SK-N-SH (cell line): ENCODE results near the gene HSPA9. TPM values are rescaled to one million over a fixed set of nuclear protein-coding genes. Genes with fewer than 3 reads are reported as not detected.
A peak's percentile ranks its signal among the peaks of the same experiment; 100 is the strongest.

Experiments
- CTCF ChIA-PET: fragments of 300-600, 350-600 bp; formaldehyde crosslinking; extraction: SDS; loops from one replicate; lab custom pipeline; 2021; lab: Yijun Ruan, JAX
- POLR2A ChIA-PET: fragments of 350-600 bp; sonication (Branson Sonifier 250); formaldehyde crosslinking; extraction: SDS; loops from one replicate; lab custom pipeline; 2020; ENCODE audit warnings: antibody characterized with exemption, inconsistent platforms; lab: Yijun Ruan, JAX
- DNase-seq: peaks from one replicate; pipeline ENCODE4 v3.0.0; 2012
- H2AFZ ChIP-seq: fragments of 200-600 bp; sonication (generic); 2 replicates; pipeline ENCODE4 v1.8.1; 2016; ENCODE audit warnings: antibody characterized with exemption, mild to moderate bottlenecking, low read depth
- H3F3A ChIP-seq: fragments of 200-600 bp; sonication (generic); replicated peaks from 2 replicates; pipeline ENCODE3; 2016; ENCODE audit warnings: antibody characterized with exemption, mild to moderate bottlenecking; ENCODE audit not compliant: insufficient read depth
- H3K27ac ChIP-seq, 2 experiments: fragments of 200-500 bp in 1 of 2; fragments of 200-600 bp in 1 of 2; sonication (Bioruptor generic) in 1 of 2; sonication (generic), shearing (Covaris generic) in 1 of 2; 2 replicates each; pipeline versions ENCODE4 v1.5.1 to v1.6.1; 2014 to 2016; ENCODE audit warnings: low read depth in 2 of 2, inconsistent platforms in 1 of 2, low read length in 1 of 2, mild to moderate bottlenecking in 1 of 2, mixed read lengths in 1 of 2
- H3K27me3 ChIP-seq: fragments of 200-600 bp; sonication (generic), shearing (Covaris generic); 2 replicates; pipeline ENCODE4 v1.6.1; 2016; ENCODE audit warnings: mixed run types; ENCODE audit not compliant: insufficient read depth
- H3K36me3 ChIP-seq, 2 experiments: fragments of 200-500 bp in 1 of 2; fragments of 200-600 bp in 1 of 2; sonication (Bioruptor generic) in 1 of 2; sonication (generic) in 1 of 2; replicated peaks in 1 of 2; 2 replicates each; pipeline versions ENCODE3 to v1.5.1; 2014 to 2016; ENCODE audit warnings: low read length in 1 of 2, mild to moderate bottlenecking in 1 of 2; ENCODE audit not compliant: insufficient read depth in 2 of 2, control insufficient read depth in 1 of 2
- H3K4me1 ChIP-seq, 2 experiments: fragments of 200-500 bp in 1 of 2; fragments of 200-600 bp in 1 of 2; sonication (Bioruptor generic) in 1 of 2; sonication (generic), shearing (Covaris generic) in 1 of 2; 2 replicates each; pipeline versions ENCODE4 v1.5.1 to v1.6.1; 2014 to 2016; ENCODE audit warnings: low read depth in 1 of 2, low read length in 1 of 2, mixed run types in 1 of 2; ENCODE audit not compliant: insufficient read depth in 2 of 2, control insufficient read depth in 1 of 2
- H3K4me2 ChIP-seq: fragments of 200-600 bp; sonication (generic), shearing (Covaris generic); 2 replicates; pipeline ENCODE4 v1.6.1; 2017; ENCODE audit warnings: mixed run types
- H3K4me3 ChIP-seq, 2 experiments: fragments of 200-500 bp in 1 of 2; fragments of 200-600 bp in 1 of 2; sonication (Bioruptor generic) in 1 of 2; sonication (generic), shearing (Covaris generic) in 1 of 2; 2 replicates each; pipeline versions ENCODE4 v1.5.1 to v1.8.1; 2014 to 2016; ENCODE audit warnings: low read depth in 2 of 2, inconsistent platforms in 1 of 2, low read length in 1 of 2, mild to moderate bottlenecking in 1 of 2, mixed read lengths in 1 of 2, moderate library complexity in 1 of 2
- H3K79me2 ChIP-seq: fragments of 200-600 bp; sonication (generic); 2 replicates; pipeline ENCODE4 v1.8.1; 2017; ENCODE audit warnings: mild to moderate bottlenecking; ENCODE audit not compliant: insufficient read depth
- H3K9ac ChIP-seq: fragments of 200-600 bp; sonication (generic); 2 replicates; pipeline ENCODE4 v1.6.1; 2017; ENCODE audit warnings: mixed run types
- H3K9me2 ChIP-seq: fragments of 200-600 bp; sonication (generic); 2 replicates; pipeline ENCODE4 v1.6.1; 2017; ENCODE audit warnings: mixed run types
- H3K9me3 ChIP-seq: fragments of 200-600 bp; sonication (generic); 2 replicates; pipeline ENCODE4 v1.6.1; 2017; ENCODE audit warnings: mixed run types, mild to moderate bottlenecking, moderate library complexity
- H4K20me1 ChIP-seq: fragments of 200-600 bp; sonication (generic); 2 replicates; pipeline ENCODE4 v1.6.1; 2017; ENCODE audit warnings: mild to moderate bottlenecking, mixed run types; ENCODE audit not compliant: insufficient read depth
- ELF1 ChIP-seq: IDR thresholded peaks from 2 replicates; pipeline ENCODE4 v1.4.0; 2012
- EZH2phosphoT487 ChIP-seq: fragments of 200-600 bp; sonication (generic); IDR thresholded peaks from 2 replicates; pipeline ENCODE4 v1.6.1; 2017; ENCODE audit warnings: low read depth, mixed run types, mild to moderate bottlenecking, antibody characterized with exemption, moderate library complexity, borderline replicate concordance
- FOXJ3 ChIP-seq: sonication (generic); formaldehyde crosslinking; IDR thresholded peaks from 2 replicates; pipeline ENCODE4 v1.5.1; 2020; ENCODE audit warnings: mild to moderate bottlenecking, missing genetic modification reagents
- POLR2AphosphoS5 ChIP-seq: IDR thresholded peaks from 2 replicates; pipeline ENCODE4 v1.6.1; 2012; ENCODE audit warnings: low read depth, low read length
- RAD21 ChIP-seq: IDR thresholded peaks from 2 replicates; pipeline ENCODE4 v1.6.1; 2012; ENCODE audit warnings: mild to moderate bottlenecking, low read length
- YY1 ChIP-seq: IDR thresholded peaks from 2 replicates; pipeline ENCODE4 v1.4.0; 2012; ENCODE audit warnings: low read depth, mild to moderate bottlenecking
- WGBS: methylation state at CpG from one replicate; pipeline ENCODE4 v1.1.6; 2017; ENCODE audit warnings: low lambda C conversion rate; 5-methylcytosine and 5-hydroxymethylcytosine counted together
- polyA plus RNA-seq, 3 experiments: library from polyadenylated mRNA; depleted of rRNA; stranded (reverse); fragments of >200 nt; gene quantifications; 2 replicates each; pipeline ENCODE4 v1.2.3, GENCODE V29; 2012
- TF ChIP-seq, protein P1 (sequence below): IDR thresholded peaks from 2 replicates; pipeline ENCODE4 v1.4.0; 2012; ENCODE audit warnings: low read depth, borderline replicate concordance
- TF ChIP-seq, protein P2 (sequence below): IDR thresholded peaks from 2 replicates; pipeline ENCODE4 v1.4.0; 2012; ENCODE audit warnings: low read depth, borderline replicate concordance
- TF ChIP-seq, protein P3 (sequence below): fragments of 150-350 bp; IDR thresholded peaks from 2 replicates; pipeline ENCODE4 v1.6.1; 2016; ENCODE audit warnings: mild to moderate bottlenecking, low read depth, low read length
- TF ChIP-seq, protein P4 (sequence below): IDR thresholded peaks from 2 replicates; pipeline ENCODE4 v1.4.0; 2012; ENCODE audit warnings: low read depth
- TF ChIP-seq, protein P5 (sequence below): IDR thresholded peaks from 2 replicates; pipeline ENCODE4; 2012

HSPA9 gene
- polyA plus RNA-seq, 1 of the 3 experiments (the other 2 are of a cell fraction) = 153 TPM

DNA sequence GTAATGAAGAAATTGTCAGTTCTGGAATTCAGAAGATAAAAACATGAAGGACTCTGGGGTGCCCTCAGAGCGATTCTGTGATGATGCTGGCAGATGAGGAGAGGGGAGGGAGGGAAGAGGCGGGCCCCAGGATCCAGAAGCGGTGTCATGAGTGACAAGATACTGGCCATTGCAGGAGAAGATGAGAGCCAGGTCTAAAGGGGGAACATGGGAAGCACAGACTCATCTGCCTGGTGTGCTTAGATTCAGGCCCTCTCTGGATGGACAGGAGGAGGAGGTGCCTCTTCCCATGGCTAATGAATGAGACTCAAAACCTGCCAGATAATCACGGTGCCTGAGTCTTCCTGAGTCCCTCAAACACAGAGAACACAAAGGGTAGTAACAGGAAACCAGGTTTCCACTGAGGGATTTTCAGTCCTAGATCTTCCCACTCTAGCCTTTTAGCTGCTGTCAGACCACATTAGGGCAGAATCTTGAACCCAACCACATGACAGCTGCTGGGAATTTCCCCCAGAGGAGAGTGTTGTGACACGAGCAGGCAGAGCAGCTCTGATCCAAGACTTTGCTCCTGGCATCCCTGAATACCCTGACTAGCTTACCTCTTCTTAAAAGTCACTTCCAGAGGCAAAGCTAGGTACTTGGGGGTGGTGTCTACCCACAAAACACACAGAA, 28.2 kb upstream of the HSPA9 start:
- no peaks in the 10 kb centered on the region for H4K20me1 ChIP-seq
- CTCF ChIA-PET = interaction anchor here (1.1 to 7.6 kb wide), 4 partner anchors 19 to 38 kb away, joined by 3 to 42 read pairs (median 5); partner anchors contain the start of gene HSPA9
- H3K36me3 ChIP-seq = no peaks in the 10 kb centered on the region
- no peaks in the 10 kb centered on the region for H3K9me3 ChIP-seq
- H2AFZ ChIP-seq = no peak overlapping the region
- POLR2A ChIA-PET = interaction anchor here (0.6 to 1.8 kb wide), 3 partner anchors 7 to 67 kb away, joined by 3 to 7 read pairs (median 3); partner anchors contain the start of gene HSPA9
- peaks cover 0 to 42% of the 10 kb centered on the region in 2 experiments; a peak in 2 of 4 replicates for H3K4me1 ChIP-seq
- H3K27ac ChIP-seq = no peak overlapping the region; a peak in 1 of 4 replicates
- H3K9me2 ChIP-seq = no peaks in the 10 kb centered on the region
- H3K4me3 ChIP-seq = no peak overlapping the region
- WGBS = 57% methylated on average over 5 of the region's 5 CpGs
- peaks cover 7% of the 10 kb centered on the region; the same call in 1 of the 2 replicates for H3K27me3 ChIP-seq
- H3K9ac ChIP-seq = no peak overlapping the region
- TF ChIP-seq, protein P1, sequence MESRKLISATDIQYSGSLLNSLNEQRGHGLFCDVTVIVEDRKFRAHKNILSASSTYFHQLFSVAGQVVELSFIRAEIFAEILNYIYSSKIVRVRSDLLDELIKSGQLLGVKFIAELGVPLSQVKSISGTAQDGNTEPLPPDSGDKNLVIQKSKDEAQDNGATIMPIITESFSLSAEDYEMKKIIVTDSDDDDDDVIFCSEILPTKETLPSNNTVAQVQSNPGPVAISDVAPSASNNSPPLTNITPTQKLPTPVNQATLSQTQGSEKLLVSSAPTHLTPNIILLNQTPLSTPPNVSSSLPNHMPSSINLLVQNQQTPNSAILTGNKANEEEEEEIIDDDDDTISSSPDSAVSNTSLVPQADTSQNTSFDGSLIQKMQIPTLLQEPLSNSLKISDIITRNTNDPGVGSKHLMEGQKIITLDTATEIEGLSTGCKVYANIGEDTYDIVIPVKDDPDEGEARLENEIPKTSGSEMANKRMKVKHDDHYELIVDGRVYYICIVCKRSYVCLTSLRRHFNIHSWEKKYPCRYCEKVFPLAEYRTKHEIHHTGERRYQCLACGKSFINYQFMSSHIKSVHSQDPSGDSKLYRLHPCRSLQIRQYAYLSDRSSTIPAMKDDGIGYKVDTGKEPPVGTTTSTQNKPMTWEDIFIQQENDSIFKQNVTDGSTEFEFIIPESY = no peak
- TF ChIP-seq, protein P2, sequence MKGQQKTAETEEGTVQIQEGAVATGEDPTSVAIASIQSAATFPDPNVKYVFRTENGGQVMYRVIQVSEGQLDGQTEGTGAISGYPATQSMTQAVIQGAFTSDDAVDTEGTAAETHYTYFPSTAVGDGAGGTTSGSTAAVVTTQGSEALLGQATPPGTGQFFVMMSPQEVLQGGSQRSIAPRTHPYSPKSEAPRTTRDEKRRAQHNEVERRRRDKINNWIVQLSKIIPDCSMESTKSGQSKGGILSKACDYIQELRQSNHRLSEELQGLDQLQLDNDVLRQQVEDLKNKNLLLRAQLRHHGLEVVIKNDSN = 0 out of 2 replicates have a peak, but pooled peaks have one; percentile 9
- TF ChIP-seq, protein P3, sequence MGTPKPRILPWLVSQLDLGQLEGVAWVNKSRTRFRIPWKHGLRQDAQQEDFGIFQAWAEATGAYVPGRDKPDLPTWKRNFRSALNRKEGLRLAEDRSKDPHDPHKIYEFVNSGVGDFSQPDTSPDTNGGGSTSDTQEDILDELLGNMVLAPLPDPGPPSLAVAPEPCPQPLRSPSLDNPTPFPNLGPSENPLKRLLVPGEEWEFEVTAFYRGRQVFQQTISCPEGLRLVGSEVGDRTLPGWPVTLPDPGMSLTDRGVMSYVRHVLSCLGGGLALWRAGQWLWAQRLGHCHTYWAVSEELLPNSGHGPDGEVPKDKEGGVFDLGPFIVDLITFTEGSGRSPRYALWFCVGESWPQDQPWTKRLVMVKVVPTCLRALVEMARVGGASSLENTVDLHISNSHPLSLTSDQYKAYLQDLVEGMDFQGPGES = no peak
- TF ChIP-seq RAD21 = no peak
- no peak for TF ChIP-seq FOXJ3 (CRISPR knock-in tag)
- TF ChIP-seq, protein P4, sequence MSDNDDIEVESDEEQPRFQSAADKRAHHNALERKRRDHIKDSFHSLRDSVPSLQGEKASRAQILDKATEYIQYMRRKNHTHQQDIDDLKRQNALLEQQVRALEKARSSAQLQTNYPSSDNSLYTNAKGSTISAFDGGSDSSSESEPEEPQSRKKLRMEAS = no peak
- no peak for TF ChIP-seq YY1
- no peak for TF ChIP-seq ELF1
- no peak for TF ChIP-seq POLR2AphosphoS5
- TF ChIP-seq, protein P5, sequence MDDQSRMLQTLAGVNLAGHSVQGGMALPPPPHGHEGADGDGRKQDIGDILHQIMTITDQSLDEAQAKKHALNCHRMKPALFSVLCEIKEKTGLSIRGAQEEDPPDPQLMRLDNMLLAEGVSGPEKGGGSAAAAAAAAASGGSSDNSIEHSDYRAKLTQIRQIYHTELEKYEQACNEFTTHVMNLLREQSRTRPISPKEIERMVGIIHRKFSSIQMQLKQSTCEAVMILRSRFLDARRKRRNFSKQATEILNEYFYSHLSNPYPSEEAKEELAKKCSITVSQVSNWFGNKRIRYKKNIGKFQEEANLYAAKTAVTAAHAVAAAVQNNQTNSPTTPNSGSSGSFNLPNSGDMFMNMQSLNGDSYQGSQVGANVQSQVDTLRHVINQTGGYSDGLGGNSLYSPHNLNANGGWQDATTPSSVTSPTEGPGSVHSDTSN = peak; percentile 59
- no peak for TF ChIP-seq EZH2phosphoT487
- H3F3A ChIP-seq = no peaks in the 10 kb centered on the region
- H3K4me2 ChIP-seq = no peak overlapping the region
- no peak for DNase-seq
- H3K79me2 ChIP-seq = no peaks in the 10 kb centered on the region
